ENCODE data around the gene UACA. TPM values are rescaled to one million over a fixed set of nuclear protein-coding genes. Genes with fewer than 3 reads are reported as not detected.

UACA gene
- polyA plus RNA-seq, 4 donors = 85.9 to 117 (median 101) TPM

GRCh38 chr15:70712271-70712670 lies 51.1 kb downstream of the UACA start:
- no peak for DNase-seq (ENCODE audit: low read depth in 4 of 4, low spot score in 3 of 4)

- DNase-seq (ENCODE audit: low read depth in 4 of 4, low spot score in 3 of 4) = no peak
Measured at GRCh38 chr15:70710714-70711113, 52.6 kb downstream of the UACA start.

GRCh38 chr15:70708839-70709238 lies 54.5 kb downstream of the UACA start:
- DNase-seq (ENCODE audit: low read depth in 4 of 4, low spot score in 3 of 4) = no peak

- no peak for DNase-seq (ENCODE audit: low read depth in 4 of 4, low spot score in 3 of 4)
Measured at GRCh38 chr15:70707686-70708300, 55.6 kb downstream of the UACA start.

GRCh38 chr15:70704731-70705130 lies 58.6 kb downstream of the UACA start:
- DNase-seq (ENCODE audit: low read depth in 4 of 4, low spot score in 3 of 4) = no peak

- no peak for DNase-seq (ENCODE audit: low read depth in 4 of 4, low spot score in 3 of 4)
Measured at GRCh38 chr15:70704166-70704565, 59.2 kb downstream of the UACA start.

- no peak for DNase-seq (ENCODE audit: low read depth in 4 of 4, low spot score in 3 of 4)
Measured at GRCh38 chr15:70703096-70703878, 60.1 kb downstream of the UACA start.

- no peak for DNase-seq (ENCODE audit: low read depth in 4 of 4, low spot score in 3 of 4)
Measured at GRCh38 chr15:70702584-70702983, 60.8 kb downstream of the UACA start.

GRCh38 chr15:70701891-70702568 lies 61.3 kb downstream of the UACA start:
- no peak for DNase-seq (ENCODE audit: low read depth in 4 of 4, low spot score in 3 of 4)

GRCh38 chr15:70701171-70701570 lies 62.2 kb downstream of the UACA start:
- DNase-seq (ENCODE audit: low read depth in 4 of 4, low spot score in 3 of 4) = no peak

- no peak for DNase-seq (ENCODE audit: low read depth in 4 of 4, low spot score in 3 of 4)
Measured at GRCh38 chr15:70699890-70700289, 63.5 kb downstream of the UACA start.

GRCh38 chr15:70698836-70699390 lies 64.4 kb downstream of the UACA start:
- DNase-seq (ENCODE audit: low read depth in 4 of 4, low spot score in 3 of 4) = no peak

- no peak for DNase-seq (ENCODE audit: low read depth in 4 of 4, low spot score in 3 of 4)
Measured at GRCh38 chr15:70698426-70698825, 64.9 kb downstream of the UACA start.

- no peak for DNase-seq (ENCODE audit: low read depth in 4 of 4, low spot score in 3 of 4)
Measured at GRCh38 chr15:70690491-70691276, 72.7 kb downstream of the UACA start.

GRCh38 chr15:70690021-70690420 lies 73.3 kb downstream of the UACA start:
- no peak for DNase-seq (ENCODE audit: low read depth in 4 of 4, low spot score in 3 of 4)

GRCh38 chr15:70687482-70687881 lies 75.9 kb downstream of the UACA start:
- no peak for DNase-seq (ENCODE audit: low read depth in 4 of 4, low spot score in 3 of 4)

GRCh38 chr15:70680817-70681216 lies 82.5 kb downstream of the UACA start:
- no peak for DNase-seq (ENCODE audit: low read depth in 4 of 4, low spot score in 3 of 4)

GRCh38 chr15:70679919-70680231 lies 83.5 kb downstream of the UACA start:
- DNase-seq (ENCODE audit: low read depth in 4 of 4, low spot score in 3 of 4) = no peak

- DNase-seq (ENCODE audit: low read depth in 4 of 4, low spot score in 3 of 4) = no peak
Measured at GRCh38 chr15:70672081-70672480, 91.3 kb downstream of the UACA start.

- DNase-seq (ENCODE audit: low read depth in 4 of 4, low spot score in 3 of 4) = no peak
Measured at GRCh38 chr15:70670680-70671079, 92.7 kb downstream of the UACA start.
